GM12878 (cell line): Measurements from ENCODE around the gene DDHD1.

Experiments used
- BCL11A ChIP-seq: IDR thresholded peaks from 2 replicates; pipeline ENCODE4 v1.6.1; 2011; ENCODE audit warnings: low read depth, low read length
- GATAD2B ChIP-seq: fragments of 450-650 bp; conservative IDR thresholded peaks from 2 replicates; pipeline ENCODE4 v1.6.1; 2017; ENCODE audit warnings: low read depth, mild to moderate bottlenecking, moderate library complexity
- MEF2A ChIP-seq: IDR thresholded peaks from 2 replicates; pipeline ENCODE4 v1.6.1; 2011; ENCODE audit warnings: low read depth, mild to moderate bottlenecking, low read length, moderate library complexity; ENCODE audit not compliant: insufficient read depth
- NFYB ChIP-seq: IDR thresholded peaks from 2 replicates; pipeline ENCODE4 v1.6.1; 2011; ENCODE audit warnings: low read depth, mild to moderate bottlenecking, low read length, improper control_type of control experiment, moderate library complexity; ENCODE audit not compliant: insufficient read depth
- POLR2A ChIP-seq: IDR thresholded peaks from 2 replicates; pipeline ENCODE4 v1.6.1; 2011; ENCODE audit warnings: low read depth, mild to moderate bottlenecking, low read length
- RAD21 ChIP-seq: IDR thresholded peaks from 2 replicates; pipeline ENCODE4 v1.6.1; 2011; ENCODE audit warnings: mild to moderate bottlenecking, low read depth, low read length, moderate library complexity; ENCODE audit not compliant: insufficient read depth
- SUPT20H ChIP-seq: IDR thresholded peaks from 2 replicates; pipeline ENCODE4 v1.6.1; 2011; ENCODE audit warnings: low read depth, mild to moderate bottlenecking, low read length, moderate library complexity, borderline replicate concordance; ENCODE audit not compliant: control insufficient read depth
- TF ChIP-seq, protein P1 (sequence below), 3 experiments: IDR thresholded peaks in 2 of 3; conservative IDR thresholded peaks in 1 of 3; 2 replicates each; pipeline ENCODE4 v1.5.1; 2011; ENCODE audit warnings: low read depth in 3 of 3, low read length in 3 of 3, mild to moderate bottlenecking in 3 of 3, control low read depth in 2 of 3, moderate library complexity in 2 of 3, inconsistent platforms in 1 of 3, mixed read lengths in 1 of 3; ENCODE audit not compliant: control insufficient read depth in 2 of 3, insufficient read depth in 1 of 3; ENCODE audit errors: extremely low read depth in 1 of 3
- TF ChIP-seq, protein P2 (sequence below): fragments of 450-650 bp; IDR thresholded peaks from 2 replicates; pipeline ENCODE4 v1.6.1; 2017; ENCODE audit warnings: antibody characterized with exemption, mild to moderate bottlenecking, moderate library complexity
- TF ChIP-seq, protein P3 (sequence below): IDR thresholded peaks from 2 replicates; pipeline ENCODE4 v1.6.1; 2012; ENCODE audit warnings: low read depth, low read length, improper control_type of control experiment
- TF ChIP-seq, protein P4 (sequence below): IDR thresholded peaks from 2 replicates; pipeline ENCODE4 v1.6.1; 2012; ENCODE audit warnings: mild to moderate bottlenecking, low read depth, low read length
- TF ChIP-seq, protein P5 (sequence below): IDR thresholded peaks from 2 replicates; pipeline ENCODE4 v1.6.1; 2011; ENCODE audit warnings: borderline replicate concordance, low read depth, mild to moderate bottlenecking, moderate library complexity, mixed read lengths, low read length; ENCODE audit not compliant: insufficient read depth; ENCODE audit errors: extremely low read length

DNA sequence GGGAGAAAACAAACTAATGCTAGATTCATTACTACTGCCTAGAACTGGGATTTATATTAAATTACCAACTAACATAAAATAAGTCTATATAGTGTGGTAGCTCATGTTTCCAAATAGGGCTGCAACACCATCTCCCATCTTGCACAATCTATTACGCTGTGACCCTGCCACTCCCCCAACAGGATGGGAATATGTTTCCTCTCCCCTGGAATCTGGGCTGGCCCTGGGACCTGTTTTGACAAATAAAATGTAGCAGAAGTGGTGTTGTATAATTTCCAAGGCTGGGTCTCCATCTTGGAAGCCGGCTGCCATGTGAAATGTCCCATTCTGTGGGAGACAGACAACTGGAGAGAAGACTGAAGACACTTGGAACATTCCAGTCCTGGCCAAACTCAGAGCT lies 156.6 kb downstream of the DDHD1 start:
- TF ChIP-seq, protein P1, sequence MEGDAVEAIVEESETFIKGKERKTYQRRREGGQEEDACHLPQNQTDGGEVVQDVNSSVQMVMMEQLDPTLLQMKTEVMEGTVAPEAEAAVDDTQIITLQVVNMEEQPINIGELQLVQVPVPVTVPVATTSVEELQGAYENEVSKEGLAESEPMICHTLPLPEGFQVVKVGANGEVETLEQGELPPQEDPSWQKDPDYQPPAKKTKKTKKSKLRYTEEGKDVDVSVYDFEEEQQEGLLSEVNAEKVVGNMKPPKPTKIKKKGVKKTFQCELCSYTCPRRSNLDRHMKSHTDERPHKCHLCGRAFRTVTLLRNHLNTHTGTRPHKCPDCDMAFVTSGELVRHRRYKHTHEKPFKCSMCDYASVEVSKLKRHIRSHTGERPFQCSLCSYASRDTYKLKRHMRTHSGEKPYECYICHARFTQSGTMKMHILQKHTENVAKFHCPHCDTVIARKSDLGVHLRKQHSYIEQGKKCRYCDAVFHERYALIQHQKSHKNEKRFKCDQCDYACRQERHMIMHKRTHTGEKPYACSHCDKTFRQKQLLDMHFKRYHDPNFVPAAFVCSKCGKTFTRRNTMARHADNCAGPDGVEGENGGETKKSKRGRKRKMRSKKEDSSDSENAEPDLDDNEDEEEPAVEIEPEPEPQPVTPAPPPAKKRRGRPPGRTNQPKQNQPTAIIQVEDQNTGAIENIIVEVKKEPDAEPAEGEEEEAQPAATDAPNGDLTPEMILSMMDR (IDR thresholded peaks at IDR 0.05 in 2 of 3, conservative IDR thresholded peaks at IDR 0.05 in 1 of 3; ENCODE audit: control insufficient read depth in 2 of 3, extremely low read depth in 1 of 3, insufficient read depth in 1 of 3, low read depth in 3 of 3, low read length in 3 of 3), result no peak
- TF ChIP-seq, protein P2, sequence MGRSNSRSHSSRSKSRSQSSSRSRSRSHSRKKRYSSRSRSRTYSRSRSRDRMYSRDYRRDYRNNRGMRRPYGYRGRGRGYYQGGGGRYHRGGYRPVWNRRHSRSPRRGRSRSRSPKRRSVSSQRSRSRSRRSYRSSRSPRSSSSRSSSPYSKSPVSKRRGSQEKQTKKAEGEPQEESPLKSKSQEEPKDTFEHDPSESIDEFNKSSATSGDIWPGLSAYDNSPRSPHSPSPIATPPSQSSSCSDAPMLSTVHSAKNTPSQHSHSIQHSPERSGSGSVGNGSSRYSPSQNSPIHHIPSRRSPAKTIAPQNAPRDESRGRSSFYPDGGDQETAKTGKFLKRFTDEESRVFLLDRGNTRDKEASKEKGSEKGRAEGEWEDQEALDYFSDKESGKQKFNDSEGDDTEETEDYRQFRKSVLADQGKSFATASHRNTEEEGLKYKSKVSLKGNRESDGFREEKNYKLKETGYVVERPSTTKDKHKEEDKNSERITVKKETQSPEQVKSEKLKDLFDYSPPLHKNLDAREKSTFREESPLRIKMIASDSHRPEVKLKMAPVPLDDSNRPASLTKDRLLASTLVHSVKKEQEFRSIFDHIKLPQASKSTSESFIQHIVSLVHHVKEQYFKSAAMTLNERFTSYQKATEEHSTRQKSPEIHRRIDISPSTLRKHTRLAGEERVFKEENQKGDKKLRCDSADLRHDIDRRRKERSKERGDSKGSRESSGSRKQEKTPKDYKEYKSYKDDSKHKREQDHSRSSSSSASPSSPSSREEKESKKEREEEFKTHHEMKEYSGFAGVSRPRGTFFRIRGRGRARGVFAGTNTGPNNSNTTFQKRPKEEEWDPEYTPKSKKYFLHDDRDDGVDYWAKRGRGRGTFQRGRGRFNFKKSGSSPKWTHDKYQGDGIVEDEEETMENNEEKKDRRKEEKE, result no peak
- TF ChIP-seq POLR2A (no peak), MEF2A (no peak), SUPT20H (no peak), BCL11A (no peak), GATAD2B (no peak), NFYB (no peak), RAD21 (no peak)
- TF ChIP-seq, protein P3, sequence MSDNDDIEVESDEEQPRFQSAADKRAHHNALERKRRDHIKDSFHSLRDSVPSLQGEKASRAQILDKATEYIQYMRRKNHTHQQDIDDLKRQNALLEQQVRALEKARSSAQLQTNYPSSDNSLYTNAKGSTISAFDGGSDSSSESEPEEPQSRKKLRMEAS, result no peak
- TF ChIP-seq, protein P4, sequence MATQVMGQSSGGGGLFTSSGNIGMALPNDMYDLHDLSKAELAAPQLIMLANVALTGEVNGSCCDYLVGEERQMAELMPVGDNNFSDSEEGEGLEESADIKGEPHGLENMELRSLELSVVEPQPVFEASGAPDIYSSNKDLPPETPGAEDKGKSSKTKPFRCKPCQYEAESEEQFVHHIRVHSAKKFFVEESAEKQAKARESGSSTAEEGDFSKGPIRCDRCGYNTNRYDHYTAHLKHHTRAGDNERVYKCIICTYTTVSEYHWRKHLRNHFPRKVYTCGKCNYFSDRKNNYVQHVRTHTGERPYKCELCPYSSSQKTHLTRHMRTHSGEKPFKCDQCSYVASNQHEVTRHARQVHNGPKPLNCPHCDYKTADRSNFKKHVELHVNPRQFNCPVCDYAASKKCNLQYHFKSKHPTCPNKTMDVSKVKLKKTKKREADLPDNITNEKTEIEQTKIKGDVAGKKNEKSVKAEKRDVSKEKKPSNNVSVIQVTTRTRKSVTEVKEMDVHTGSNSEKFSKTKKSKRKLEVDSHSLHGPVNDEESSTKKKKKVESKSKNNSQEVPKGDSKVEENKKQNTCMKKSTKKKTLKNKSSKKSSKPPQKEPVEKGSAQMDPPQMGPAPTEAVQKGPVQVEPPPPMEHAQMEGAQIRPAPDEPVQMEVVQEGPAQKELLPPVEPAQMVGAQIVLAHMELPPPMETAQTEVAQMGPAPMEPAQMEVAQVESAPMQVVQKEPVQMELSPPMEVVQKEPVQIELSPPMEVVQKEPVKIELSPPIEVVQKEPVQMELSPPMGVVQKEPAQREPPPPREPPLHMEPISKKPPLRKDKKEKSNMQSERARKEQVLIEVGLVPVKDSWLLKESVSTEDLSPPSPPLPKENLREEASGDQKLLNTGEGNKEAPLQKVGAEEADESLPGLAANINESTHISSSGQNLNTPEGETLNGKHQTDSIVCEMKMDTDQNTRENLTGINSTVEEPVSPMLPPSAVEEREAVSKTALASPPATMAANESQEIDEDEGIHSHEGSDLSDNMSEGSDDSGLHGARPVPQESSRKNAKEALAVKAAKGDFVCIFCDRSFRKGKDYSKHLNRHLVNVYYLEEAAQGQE, result no peak
- TF ChIP-seq, protein P5, sequence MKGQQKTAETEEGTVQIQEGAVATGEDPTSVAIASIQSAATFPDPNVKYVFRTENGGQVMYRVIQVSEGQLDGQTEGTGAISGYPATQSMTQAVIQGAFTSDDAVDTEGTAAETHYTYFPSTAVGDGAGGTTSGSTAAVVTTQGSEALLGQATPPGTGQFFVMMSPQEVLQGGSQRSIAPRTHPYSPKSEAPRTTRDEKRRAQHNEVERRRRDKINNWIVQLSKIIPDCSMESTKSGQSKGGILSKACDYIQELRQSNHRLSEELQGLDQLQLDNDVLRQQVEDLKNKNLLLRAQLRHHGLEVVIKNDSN, result no peak
